ENCODE results near the gene TOX2.

The TOX2 gene

DNA sequence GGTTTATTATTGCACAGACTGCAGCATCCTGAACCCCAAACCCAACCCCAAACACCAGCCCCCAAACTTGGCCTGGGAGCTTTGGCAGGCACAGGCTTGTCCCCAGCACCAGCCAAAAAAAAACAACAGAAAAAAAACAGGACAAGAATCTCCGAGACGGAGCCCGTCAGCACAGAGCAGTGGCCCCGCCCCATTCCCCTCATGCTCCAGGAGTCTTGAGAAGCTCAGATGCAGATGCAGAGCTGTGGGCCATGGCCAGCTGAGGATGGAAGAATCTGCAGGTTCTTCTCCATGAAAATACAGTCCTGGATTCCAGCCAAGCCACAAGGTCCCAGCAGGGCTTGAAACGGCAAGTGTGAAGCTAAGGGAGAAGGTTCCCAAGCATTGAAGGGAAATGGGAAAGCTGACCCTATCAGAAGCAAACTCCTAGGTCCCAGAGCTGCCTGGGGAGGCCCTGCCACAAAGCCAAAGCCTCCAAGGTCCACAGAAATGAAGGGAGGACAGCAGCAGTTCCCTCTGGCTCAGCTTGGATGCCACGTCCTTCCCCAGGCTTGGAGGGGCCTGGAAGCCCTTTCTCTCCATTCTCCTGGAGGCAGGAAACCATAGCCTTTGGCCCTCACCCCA lies 197.2 kb downstream of the TOX2 start:
- no peak for DNase-seq

DNA sequence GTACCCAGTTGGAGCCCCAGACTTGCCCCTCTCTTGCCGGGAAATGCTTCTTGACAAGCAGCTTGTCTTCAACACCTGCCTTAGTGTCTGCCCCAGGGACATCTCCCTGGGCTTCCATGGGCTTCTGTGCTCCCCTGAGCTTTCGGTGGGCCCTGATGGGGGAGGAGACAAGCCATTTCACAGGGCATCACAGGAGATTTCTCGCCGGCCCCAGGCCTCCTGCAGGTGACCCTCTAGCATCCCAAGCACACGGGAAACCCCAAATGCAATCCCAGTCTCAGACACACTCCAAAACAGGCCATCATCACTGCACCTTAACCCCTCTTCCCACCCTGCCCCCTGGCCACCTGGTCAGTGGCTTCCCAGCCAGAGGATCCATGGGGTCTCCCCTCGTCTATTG lies 197.8 kb downstream of the TOX2 start:
- no peak for DNase-seq

DNA sequence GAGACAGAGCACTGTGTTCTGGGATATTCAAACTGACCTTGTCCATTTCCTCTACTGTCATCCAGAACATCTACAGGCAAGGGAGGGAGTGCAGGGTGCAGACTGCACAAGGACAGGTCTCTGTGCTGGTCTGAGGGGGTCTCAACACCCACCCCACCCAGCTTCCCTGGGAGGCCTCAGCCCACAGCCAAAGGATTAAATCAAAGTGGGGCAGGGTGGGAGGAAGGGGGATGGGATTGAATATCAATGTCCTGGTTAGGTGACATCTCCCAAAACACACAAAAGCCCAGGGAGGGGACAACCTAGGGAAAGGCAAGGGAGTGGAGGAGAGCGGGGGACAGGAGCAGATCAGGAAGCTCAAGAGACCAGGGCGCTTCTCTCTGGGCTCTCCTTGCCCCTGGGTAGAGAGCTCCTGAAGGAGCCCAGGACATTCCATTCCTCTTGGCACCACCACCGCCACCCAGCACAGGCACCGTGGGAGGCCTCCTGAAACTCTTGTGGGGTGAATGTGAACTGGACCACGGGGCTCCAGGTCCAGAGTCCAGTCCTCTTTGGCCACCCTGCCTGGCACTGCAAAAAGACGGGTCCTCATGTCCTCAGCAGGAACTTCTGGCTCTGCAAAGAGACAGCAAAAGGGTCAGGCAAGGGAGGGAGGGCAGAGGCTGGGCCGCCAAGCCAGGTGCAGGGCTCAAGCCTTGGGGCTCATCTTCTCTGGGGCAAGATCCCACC lies 198.4 kb downstream of the TOX2 start:
- no peak for DNase-seq

DNA sequence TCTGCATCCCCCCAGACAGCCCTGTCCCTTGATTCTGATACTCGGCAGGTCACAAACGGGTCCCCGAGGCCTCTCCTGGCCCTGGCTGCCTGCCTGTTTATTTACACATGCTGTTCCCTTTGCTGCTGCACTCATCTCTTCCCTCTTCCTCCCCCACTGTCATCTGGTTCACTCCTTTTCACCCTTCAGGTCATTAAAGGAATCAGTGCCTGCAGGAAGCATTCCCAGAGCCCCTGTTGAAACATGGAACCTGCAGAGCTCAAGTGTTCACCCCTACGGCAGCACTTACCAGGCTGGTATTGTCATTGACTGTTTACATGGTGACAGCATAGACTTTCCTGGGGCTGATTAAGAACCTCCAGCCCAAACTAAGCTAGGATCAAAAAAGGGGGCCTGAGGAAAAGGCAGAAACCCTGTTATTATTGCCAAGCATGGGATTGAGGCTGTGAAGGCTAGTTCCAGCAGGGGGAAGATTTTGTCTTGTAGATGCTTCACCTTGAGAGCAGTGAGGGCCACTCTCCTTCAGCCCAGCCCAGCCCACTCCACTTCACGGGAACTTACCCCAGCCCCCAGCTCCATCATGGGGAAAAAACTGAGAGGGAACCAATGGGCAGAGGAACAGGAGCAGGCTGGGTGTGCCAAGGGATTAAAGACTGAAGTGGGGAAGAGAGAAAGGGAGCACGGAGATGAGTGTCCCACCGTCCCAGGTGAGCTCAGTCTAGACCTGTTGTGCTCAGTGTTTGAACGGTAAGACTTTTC lies 199.1 kb downstream of the TOX2 start:
- DNase-seq, result no peak

DNA sequence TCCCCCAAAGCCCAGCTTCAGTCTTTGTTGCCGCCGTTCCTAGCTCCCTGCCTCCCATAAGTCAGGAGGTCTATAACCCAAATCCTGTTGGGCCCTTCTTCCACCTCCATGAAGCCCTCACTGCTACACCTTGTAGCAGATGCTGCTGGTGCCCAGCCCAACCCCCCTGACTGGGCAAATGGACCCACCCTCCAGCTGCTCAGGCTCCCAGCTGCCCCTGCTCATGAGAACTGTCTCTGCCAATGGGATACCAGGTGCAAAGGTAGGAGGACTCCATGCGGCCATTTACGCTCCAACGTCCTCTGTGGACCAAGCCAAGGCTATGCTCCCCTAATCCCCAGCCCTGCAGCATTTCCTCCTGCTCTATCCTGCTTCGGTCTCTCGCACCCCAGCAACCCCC lies 200.5 kb downstream of the TOX2 start:
- no peak for DNase-seq

DNA sequence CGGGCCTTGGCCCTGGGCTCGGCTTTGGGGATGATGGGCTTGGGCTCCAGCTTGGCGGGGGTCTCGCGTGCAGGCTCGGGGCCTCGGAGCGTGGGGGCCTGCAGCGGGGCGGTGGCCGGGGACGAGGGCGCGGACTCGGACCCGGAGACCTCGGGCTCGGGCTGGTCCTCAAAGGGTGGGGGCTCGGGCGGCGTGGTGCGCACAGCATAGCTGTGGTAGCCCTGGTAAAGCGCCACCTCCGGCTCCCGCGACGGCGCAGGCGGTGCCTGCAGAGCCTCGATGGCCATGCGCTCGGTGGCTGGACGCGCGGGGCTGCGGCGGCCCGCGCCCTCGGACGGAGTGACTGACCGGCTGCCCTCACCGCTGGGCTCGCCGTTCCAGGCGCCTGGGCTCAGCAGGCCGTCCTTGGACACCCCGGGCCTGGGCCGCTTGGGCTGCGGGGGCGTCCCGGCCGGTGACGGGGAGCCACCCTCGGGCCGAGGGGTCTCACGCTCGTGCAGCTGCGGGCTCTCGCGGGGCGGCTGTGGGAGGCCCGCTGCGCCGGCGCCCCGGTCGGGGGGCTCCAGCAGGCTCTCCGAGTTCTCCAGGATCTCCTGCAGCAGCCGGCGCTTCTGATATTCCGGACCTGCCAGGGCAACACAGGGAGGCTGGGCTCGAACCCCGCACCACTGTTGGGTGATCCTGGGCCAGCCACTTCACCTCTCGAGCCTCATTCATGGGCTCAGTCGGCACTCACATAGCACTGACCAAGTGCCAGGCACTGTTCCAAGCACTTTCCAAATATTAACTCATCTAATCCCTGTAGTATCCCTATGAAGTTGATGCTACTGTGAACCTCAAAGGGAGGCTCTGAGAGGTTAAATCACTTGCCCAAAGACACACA lies 201.4 kb downstream of the TOX2 start:
- no peak for DNase-seq

DNA sequence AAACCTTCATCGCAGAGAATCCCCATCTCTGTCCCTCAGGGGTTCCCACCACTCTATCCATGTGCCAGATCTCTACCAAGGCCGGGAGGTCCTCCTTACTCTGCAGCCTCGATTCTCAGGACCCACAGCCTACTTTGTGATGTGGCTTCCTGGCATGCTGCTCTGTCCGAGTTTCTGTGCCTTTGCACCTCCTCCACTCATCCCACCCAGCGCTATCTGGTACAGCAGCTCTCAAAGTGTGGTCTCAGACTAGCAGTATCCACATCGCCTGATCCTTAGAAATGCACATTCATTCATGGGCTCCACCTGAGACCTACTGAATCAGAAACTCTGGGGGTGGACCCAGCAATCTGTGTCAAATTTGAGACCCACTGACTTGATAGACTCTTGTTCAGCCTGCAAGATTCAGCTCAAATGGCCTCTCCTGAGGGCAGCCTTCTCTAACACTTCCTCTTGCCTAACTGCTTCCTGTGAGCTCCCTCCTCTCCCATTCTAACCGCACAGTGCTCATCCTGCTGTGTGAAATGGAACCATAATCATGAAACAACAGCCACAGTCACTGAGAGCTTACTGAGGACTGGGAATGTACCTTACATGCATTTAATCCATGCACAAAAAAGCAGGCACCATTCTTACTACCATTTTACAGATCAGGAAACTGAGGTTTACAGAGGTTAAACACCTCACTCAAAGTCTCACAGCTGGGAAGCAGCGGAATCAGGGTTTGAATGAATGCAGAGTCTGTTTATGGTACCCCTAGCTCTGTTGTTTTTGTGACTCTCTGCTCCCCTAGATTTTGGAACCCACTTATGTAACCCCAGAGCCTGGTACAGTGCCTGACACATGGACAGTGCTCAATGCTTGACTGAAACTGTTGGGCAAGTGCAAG lies 202.9 kb downstream of the TOX2 start:
- no peak for DNase-seq

DNA sequence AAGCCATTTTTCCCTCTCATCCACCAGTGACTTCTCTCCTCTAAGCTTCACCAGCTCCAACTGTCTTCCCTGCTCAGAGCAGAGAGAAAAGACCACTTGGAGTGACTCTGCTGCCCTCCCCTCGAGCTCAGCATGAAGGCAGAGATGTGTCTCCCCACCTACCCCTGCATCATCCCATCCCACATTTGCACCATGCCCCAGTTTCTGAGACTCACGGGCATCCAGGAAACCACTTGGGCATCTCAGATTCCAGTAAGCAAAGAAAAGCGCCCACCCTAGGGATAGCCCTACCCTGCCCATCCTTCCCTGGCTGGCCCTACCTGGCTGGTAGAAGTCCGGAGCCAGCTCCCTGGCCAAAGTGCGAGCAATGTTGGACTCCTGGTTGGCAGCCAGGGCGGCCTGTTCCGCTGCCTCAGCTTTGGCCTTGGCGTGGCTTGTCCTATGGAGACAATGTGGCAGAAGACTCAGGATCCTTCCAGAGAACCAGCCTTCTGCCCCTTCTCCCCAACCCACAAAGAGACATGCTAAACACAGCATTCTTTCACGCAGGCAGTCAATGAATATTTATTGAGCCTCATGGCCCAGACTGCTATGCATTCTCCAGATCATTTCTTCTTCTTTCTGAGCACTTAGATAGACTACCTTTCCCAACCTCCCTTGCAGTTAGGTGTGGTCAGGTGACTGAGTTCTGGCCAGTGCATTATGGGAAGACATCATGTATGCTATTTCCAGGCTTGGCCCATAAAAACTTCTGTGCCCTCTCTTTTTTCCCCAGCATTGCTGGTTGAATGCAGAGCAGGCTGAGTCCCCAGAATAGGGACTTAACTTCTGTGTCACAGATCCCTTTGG lies 203.8 kb downstream of the TOX2 start:
- no peak for DNase-seq

All from stimulated activated CD4-positive, alpha-beta T cell treated with anti-CD3 and anti-CD28 coated beads, Interleukin-1b, Interleukin-23, amount 100 ng/mL, for 48 hours (primary cell).